SK-N-MC (cell line): ENCODE results near the gene MRPL44.

Experiments used
- FOXP2 ChIP-seq: optimal IDR thresholded peaks from 2 replicates; pipeline ENCODE3; 2011; ENCODE audit warnings: mild to moderate bottlenecking, moderate library complexity; ENCODE audit not compliant: insufficient read depth; ENCODE audit errors: extremely low read length, control extremely low read depth
- POLR2AphosphoS5 ChIP-seq: IDR thresholded peaks from 2 replicates; pipeline ENCODE4 v1.6.1; 2012; ENCODE audit warnings: mild to moderate bottlenecking, low read depth, low read length, borderline replicate concordance

DNA sequence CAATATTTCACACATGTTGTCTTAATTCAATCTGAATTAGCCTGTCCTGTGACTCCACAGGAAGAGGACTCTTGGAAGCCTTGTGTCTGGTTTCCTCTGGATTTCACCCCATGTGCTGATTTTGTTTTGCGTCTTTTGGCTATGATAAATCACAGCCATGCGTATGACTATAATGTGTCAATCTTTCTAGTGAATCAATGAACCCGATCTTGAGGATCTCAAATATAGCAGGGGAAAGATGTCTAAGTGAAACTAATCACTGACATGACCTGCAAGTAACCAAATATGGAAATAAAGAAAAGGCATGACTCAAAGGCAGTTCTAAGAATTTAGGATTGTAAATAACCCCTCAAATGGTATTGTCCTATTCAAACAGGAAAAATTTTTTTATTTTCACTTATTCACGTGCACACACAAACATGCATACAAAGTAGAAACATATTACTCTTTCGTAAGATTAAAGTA lies 20.4 kb upstream of the MRPL44 start:
- TF ChIP-seq POLR2AphosphoS5 (no peak), FOXP2 (no peak)
